GM21786 (cell line): Measurements from ENCODE around the gene PDCD10.
A peak's percentile ranks its signal among the peaks of the same experiment; 100 is the strongest.

ENCODE experiments used
- ATAC-seq: cut with Tn5 transposase; IDR thresholded peaks from one replicate; pipeline ENCODE4 v1.9.1; 2021; ENCODE audit not compliant: unreplicated experiment

The PDCD10 gene

DNA sequence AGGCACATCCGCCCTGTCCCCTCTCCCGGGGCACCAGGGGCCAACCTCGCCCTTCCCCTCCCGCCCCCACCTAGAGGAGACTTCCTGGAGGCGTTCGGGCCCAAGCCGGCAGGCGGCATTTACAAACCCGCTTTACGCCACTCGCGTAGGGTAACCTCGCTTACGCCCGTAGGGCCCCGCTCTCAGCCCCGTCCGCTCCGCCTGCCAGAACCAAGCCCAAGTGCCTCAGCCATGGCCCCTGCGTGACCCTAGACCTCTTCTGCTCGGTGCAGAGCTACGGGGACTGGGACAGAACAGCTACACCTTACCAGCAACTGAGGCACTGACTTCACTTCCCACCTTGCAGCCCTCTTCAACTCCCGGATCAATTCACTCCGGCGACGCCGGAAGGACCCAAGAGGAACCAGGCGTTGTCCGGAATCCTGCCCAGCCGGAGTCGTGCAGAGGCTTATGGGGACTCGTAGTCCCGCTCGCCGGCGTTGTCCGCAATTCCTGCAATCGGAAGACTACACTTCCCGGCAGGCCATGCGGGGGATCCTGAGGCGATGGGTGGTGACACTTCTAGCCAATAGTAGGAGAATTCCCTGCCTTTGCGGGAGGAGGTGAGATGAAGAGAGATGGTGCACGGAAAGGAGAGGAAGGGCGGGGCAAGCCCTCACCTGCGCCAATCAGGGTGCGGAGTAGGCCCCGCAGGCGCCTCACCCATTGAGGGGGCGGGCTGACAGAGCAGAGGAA is at the start of gene PDCD10:
Gene PDCD10 (minus strand): TSS at position 395 of the 735 bp plus-strand sequence. CDS start 14,735 bp downstream, outside the sequence.
- peak; percentile 85 for ATAC-seq

DNA sequence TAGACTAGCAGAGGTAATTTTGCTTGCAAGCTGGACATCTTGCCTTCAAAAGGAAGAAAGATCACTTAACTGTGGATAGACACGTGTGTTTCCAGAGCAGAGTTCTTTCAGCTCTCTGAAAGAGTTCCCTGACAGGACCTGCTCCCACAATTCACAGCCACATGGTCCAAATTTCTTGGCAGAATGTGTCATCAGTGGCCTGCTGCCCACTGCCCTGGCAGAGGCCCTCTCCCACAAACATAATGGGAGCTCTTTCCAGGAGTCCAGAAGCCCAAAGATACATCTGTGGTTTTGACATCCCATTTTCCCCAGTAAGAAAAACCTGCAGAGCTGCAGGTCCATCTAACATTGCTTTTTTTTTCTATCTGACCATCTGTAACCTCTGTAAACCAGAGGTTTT is 49.1 kb upstream of the PDCD10 start:
- ATAC-seq, result no peak

DNA sequence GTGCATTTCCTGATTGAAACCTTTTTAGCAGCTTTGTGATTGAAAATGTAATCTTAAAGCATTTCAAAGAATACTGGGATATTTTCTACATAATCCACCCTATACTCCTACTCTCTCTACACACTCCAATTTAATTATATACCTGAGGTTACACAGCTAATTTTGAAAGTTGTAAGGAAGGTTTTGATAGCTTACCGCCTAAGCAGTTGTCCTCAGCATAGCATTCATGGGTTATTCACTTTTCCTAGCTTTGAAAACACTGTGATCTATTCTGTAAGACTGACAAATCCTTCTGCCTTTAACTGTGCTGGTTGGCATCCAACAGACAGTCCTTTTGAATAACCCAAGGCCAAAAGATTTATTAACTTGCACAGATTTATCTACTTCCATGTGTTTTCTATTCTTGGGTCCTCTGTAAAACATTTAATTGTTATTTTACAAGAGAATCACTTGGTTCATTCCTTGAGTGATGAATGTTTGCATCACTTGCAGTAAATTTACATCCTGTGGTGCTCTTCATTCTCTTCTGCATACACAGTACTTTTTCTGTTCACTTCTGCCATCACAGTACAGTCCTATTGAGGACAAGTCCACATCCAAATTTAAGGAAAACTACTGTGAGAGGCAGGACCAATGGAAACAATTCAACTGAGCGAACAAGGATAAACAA is 45.7 kb upstream of the PDCD10 start:
- ATAC-seq, result no peak

DNA sequence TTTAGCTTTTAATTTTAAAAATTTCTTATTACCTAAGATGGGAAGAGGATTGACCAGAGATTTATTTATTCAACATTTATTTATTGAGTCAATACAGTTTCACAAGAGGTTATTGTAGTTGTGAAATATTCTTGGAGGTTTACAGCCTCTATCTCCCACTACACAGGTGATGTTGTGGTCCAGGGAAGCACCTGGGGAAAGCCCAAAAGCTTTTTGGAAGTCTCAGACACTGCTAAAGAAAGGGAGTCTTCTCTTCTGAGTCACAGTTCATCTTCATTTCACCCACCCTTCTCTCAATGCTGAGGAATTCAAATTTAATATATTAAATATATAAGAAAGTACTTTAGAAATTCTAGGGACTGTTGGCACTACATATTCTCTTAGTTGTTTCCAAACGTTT is 42.7 kb upstream of the PDCD10 start:
- ATAC-seq, result no peak

DNA sequence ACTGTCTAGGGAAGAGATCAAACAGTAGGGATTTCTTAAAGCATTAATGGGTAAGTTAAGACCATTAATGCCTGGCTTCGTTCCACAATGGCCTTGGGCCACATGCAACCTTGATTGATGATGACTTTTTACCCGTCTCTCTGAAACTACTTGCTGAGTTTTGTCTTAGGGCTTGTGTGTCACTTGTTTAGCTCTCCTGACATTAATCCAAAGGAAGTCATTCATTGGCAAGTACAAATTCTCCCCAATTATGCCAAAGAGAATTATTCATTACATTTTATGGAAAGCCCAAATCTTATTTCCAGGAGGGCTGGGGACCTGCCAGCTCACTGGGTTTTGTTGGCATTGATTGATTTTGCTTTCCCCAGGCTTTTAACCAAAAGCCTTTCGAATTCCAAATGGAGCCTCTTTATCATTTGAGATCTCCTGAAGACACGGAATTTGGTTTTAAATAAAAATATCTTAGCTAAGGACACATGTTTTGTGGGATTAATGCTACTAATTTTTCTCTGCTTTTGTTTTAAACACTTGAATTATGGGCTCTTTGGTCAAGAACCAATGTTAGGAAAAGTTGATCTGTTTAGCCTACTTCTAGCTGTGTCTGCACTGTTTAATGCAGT is 41.5 kb upstream of the PDCD10 start:
- no peak for ATAC-seq

DNA sequence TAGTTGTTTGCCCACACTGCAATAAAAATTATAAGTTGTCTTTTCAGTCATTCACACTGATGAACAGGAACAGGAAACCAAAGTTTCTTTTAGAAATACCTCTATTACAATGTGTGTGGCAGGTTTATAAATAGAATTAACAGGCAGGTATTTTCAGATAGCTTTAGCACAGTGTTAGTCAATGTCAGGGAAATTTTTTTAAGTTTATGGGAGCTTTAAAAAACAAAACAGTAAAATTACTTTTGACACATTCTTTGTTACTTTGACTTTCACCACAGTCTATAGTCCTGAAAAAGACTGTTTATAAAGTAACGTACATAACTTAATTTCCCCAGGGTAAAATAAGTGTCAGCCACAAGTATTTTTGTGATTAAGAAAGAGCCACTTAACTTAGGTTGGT is 38.9 kb upstream of the PDCD10 start:
- peak; percentile 89 for ATAC-seq

DNA sequence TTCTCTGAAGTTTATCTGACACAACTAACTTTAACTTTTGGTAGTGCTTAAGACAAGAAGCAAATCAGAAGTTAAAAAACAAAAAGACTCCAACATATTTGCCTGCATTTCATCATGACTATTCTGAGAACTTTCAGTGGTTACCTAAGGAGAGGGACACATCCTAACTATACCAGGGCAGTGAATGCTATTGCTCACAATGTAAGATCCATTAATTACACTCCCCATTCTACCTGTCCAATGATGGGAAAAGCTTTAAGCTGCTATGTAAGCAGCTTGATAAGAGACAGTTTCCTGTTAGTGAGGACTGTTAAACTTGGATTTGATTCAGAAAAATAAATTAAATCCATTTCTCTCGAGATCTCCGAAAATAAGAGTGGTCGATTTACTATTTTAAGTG is 38.3 kb upstream of the PDCD10 start:
- ATAC-seq, result peak; percentile 37

DNA sequence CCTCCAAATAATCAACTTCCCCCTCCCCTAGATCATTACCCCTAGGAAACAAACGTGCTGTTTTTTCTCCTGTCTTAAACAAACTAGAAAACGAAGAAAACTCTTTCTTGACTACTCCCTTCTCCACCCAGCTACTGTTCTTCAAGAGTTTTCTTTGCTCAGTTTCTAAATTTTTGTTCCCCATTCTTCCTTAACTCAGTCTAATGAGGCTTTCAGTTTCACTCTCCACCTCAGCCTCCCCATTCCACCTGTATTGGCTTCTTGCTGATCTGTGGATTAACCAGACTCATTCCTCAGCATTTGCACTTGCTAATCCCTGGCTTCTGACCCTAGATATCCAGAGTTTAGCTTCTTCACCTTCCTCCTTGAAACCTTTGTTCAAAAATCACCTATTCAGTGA is 27.6 kb upstream of the PDCD10 start:
- no peak for ATAC-seq

DNA sequence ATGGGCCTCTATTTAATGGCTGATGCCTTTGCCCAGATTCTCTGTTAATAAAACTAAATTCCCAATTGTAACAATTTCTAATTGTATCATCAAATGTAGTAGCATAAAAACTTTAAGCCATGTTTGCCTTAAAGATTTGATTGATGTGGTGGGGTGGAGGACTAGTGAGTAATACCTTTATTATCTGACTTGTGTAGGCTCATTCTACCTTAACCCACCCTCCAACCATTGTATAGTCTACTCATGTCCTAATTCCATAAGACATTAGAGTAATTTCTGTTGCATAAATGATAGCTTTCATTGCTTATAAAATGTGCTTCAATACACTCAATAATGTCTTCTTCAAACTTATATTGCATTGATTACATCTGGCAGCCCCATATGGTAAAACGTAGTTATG is 26.6 kb upstream of the PDCD10 start:
- no peak for ATAC-seq

DNA sequence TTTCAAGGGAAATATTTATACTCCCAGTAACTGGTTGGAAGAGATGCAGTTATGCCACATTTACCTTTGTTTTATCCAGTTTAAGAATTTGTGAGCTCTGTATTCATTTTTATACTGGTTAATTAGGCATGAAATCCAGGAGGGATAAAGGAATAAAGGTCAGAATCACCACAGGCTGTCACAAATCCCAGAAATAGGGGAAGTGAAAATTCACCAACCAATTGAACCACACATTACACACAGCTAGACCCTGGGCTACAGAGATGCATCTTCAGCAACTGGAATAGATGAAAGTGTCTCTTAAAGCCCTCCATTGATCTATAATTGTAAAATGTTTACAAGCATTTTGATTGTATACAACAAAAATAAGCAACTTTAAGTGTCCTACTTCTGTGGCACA is 19.4 kb upstream of the PDCD10 start:
- peak; percentile 21 for ATAC-seq

DNA sequence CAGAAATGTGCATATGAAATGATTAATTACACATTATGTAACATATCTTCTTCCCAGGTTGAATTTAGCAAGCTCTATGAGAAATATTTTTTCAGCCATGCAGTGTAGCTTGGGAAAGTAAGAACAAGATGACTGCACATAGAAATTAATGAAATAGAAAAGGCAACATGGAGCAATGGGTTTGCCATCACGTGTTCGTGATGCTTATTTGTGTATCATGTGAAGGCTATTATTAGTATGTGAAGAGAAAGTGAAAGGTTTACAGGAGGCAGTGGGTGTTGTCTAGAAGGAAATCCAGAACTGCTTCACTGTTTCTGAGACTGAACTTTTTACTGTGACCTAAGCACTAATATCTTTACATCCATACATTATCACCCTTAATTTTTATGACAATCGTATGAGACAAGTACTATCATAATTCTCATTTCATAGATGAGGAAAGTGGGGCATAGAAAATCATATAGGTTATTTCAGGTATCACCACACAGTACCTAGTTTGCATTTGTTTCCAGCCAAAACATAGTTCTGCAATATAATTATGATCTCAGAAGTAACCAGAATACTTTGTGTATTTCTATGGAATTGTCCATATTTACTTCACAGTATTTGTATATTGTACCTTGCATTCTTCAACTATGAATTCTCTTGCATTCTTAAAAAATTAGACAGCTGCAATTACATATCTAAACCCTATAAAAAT is 15.7 kb upstream of the PDCD10 start:
- ATAC-seq, result peak; percentile 100

DNA sequence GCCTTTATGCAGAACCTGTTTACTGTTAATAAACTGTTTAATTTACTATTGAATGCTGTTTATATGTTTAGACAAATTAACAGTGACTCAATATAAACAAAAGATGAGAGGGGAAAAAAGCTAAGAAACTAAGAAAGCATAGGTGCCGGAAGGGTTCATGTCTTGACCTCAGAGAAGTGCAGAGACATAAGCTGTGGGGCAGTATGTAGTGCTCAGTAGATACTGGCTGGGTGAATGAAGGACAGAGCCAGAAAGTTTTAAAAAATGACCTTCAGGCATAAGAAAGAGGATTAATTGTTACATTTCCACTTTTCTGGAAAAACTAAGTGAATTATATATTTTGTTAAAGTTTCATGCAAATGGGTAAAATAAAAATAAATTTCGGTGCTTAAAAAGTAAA is 15.0 kb upstream of the PDCD10 start:
- ATAC-seq, result no peak

DNA sequence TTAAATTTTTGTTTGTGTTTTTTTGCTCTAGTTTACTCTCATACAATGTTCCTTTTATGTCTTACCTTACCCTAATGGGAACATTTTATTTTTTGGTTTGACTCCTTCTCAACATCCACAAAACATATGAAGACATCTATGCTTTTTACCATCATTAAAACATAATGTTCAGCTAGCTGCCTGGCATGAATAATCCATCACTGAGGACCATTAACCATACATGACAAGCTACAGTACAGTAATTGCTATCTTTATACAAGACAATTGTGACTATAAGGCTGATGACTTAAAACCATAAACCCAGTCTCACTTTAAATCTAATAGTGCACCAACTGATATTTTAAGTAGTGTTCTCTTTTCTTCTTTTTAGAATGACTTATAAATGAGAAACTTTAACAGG is 14.5 kb upstream of the PDCD10 start:
- ATAC-seq, result no peak

DNA sequence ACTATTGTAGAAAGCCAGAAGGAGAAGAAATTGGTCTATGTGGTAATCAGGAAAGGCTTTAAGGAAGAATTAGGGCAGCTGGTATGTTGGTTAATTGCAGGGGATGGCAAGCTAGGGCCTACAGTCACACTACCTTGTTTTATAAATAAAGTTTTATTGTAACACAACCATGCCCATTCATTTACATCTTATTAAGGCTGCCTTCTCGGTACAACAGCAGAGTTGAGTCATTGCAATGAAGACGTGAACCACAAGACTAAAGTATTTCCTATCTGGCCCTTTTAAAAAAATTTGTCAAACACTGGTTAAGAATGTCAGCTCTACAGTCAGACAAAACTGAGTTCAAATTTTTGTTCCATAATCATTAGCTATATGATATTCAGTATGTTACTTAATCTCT is 9.1 kb upstream of the PDCD10 start:
- no peak for ATAC-seq

DNA sequence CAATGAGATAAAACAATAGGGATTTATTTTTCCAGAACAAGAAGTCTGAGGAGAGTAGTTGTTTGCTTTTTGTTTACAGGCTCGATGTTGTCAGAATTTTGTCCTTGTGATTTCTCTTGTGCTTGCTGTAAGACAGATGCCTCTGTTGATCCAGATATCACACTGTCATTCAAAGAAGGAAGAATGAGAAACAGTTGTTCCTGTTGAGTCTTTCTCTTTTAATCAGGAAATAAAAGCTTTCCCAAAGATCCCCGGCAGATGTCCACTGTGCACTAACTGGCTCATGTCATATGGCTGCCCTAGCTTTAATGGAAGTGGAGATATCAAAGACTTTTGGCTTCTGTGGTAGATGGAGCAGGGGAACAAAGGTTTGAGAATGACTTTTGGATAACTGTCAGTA is 7.6 kb upstream of the PDCD10 start:
- no peak for ATAC-seq

DNA sequence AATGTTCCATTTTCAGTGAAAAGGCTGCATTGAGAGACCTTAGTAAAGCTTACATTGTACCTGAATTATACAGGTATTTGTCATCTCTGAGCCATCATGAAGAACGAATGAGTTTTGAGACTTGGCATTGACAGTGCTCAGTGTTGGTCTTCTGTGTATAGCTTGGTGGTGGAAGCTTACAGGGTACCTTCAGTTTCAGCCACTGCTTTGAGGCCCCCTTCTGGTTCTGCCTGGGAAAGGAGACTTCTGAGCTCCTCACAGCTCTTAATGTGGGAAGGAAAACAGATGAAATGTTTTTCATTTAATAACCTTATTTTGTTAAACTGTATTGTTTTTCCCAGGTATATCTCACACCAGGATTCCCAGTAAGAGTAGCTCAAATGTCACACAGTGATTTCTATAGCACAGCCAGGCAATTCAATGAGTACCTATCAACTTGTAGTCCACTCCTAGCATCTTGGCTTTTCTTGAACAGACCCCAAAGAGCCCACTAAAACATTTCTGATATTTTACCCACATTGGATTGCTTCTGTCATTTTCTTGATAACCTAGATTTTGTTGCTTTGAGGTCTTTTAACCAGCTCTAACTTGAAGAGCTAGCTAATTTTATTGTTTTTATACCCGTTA is 6.4 kb upstream of the PDCD10 start:
- ATAC-seq, result peak; percentile 97

DNA sequence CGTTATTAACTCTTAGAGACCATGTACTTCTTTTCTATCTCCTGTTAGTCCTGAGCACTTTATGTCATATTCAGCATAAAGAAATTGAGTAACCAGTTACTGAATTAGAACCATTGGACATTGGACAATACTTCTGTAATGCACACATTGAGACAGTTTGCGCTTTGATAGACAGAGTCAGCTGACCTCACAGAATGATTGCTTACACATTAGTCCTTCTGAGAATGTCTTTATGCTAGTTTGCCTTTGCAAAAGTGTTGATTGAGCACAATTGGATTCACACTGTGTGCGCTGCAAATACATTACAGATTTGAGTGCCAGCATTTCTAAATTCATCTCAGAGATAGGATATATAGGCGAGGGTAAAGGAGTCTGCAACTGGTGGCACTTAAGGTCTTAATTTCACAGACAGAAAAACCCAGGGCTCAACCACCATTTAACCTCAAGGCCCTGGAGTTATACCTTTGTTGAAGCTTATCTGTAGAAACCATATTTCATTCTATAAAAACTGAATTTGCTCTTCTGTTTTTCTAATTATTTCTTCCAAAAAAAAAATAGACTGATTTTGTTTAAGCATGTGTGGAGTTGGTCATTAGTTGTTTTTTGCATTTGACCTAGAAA is 4.6 kb upstream of the PDCD10 start:
- no peak for ATAC-seq

DNA sequence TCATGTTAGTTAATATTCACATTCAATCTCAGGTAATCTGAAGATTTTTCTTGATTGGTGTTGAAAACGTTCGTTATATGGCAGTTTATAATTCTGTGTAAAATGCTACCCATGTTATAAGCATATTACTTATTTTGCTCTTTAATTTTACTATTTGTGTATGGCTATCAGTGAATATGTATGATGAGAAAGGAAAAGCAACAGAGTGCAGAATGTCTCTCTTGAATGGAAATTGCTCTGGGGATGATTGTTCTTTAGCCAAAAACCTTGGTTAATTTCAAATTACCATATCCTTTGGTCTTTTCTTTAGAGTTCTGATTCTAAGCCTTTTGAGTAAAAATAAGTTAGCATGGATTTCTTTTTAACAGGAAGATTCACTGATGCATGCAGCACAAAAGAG is 3.3 kb upstream of the PDCD10 start:
- no peak for ATAC-seq

DNA sequence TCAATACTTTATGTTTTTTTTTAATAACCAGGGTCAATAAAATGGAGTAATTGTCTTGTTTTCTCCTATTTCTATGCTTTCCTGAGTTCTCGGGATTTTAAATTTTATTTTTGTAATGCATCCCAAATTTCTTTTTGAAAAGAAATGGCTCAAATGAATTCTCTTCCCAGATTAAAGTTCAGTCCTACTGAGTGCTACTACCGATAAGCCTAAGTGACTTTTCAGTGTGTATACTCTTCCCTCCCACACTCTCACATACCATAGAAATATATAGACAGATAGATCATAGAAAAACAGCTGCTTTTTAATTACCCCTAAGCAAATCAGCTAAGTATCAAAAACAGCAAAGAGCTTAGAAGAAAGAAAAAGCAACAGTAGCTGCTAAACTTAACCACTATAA is 2.3 kb upstream of the PDCD10 start:
- no peak for ATAC-seq

DNA sequence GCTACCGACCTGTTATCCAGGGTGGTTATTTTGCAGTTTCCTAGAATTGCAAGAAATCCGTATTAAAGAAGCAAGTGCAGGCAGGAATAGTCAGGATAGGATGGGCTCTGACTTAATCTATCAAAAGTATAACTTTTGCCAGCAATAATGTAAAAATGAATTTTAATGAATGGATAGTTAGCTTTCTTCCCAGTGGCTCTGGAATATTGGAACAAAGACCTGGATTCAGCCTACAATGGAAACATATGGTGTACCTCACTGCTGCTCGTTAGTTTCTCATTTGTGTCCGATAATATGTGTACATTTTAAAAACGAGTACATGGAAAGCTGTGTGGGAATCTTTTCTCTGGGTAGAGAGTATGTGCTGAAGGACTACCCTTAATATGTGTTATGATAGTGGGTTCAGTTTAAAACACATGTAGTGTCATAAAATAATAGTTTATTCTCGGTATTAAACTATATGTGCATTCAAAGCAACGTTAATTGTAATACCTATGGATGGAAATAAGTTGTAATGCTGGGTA is 1.6 kb upstream of the PDCD10 start:
- no peak for ATAC-seq
